ENCODE results near the gene C1GALT1. TPM values are rescaled to one million over a fixed set of nuclear protein-coding genes. Genes with fewer than 3 reads are reported as not detected.

C1GALT1 gene
- total RNA-seq, 1 donor from 2014 or later = 25.2 TPM

GRCh38 chr7:7294911-7295310, 112.6 kb downstream of the C1GALT1 start:
- no peaks in the 10 kb centered on the region for H3K4me1 Mint-ChIP-seq (ENCODE audit: low read depth)
- H3K27me3 Mint-ChIP-seq (ENCODE audit: low read depth) = peaks cover 11% of the 10 kb centered on the region
- no peak overlapping the region for H3K4me3 Mint-ChIP-seq (ENCODE audit: unreplicated experiment)
- no peak for TF ChIP-seq CTCF (IDR thresholded peaks at IDR 0.05)
- no peaks in the 10 kb centered on the region for H3K36me3 Mint-ChIP-seq (ENCODE audit: low read depth)
- peaks cover 8% of the 10 kb centered on the region for H3K9me3 Mint-ChIP-seq (ENCODE audit: low read depth)
- no peak overlapping the region for H3K27ac Mint-ChIP-seq (ENCODE audit: unreplicated experiment)
- DNase-seq (ENCODE audit: low spot score) = no peak
